ENCODE results near the gene OR51B4.

Gene OR51B4

DNA sequence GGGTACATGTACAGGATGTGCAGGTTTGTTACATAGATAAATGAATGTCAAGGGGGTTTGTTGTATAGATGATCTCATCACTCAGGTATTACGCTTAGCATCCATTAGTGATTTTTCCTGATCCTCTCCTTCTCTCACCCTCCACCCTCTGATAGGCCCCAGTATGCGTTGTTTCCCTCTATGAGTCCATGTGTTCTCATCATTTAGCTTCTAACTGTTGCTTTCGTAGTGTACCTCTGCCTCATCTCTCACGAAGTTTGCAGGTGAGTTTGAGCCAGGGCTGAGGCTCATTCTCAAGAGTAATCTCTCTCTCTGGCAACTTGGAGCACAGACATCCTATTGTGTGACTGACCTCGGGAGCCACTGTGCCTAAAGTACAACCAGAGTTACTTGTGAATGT, 27.4 kb downstream of the OR51B4 start:
- H3K9me3 Mint-ChIP-seq, result no peaks in the 10 kb centered on the region
- no peak for DNase-seq
- peaks cover 12% of the 10 kb centered on the region for H3K4me1 Mint-ChIP-seq
- H3K36me3 Mint-ChIP-seq (ENCODE audit: low read depth), result no peaks in the 10 kb centered on the region
- TF ChIP-seq, protein P1, sequence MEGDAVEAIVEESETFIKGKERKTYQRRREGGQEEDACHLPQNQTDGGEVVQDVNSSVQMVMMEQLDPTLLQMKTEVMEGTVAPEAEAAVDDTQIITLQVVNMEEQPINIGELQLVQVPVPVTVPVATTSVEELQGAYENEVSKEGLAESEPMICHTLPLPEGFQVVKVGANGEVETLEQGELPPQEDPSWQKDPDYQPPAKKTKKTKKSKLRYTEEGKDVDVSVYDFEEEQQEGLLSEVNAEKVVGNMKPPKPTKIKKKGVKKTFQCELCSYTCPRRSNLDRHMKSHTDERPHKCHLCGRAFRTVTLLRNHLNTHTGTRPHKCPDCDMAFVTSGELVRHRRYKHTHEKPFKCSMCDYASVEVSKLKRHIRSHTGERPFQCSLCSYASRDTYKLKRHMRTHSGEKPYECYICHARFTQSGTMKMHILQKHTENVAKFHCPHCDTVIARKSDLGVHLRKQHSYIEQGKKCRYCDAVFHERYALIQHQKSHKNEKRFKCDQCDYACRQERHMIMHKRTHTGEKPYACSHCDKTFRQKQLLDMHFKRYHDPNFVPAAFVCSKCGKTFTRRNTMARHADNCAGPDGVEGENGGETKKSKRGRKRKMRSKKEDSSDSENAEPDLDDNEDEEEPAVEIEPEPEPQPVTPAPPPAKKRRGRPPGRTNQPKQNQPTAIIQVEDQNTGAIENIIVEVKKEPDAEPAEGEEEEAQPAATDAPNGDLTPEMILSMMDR (IDR thresholded peaks at IDR 0.05), result no peak
- H3K4me3 Mint-ChIP-seq, result no peak overlapping the region
- H3K27me3 Mint-ChIP-seq (ENCODE audit: low read depth, poor library complexity), result no peaks in the 10 kb centered on the region
- H3K27ac Mint-ChIP-seq, result no peak overlapping the region

GRCh38 chr11:5272395-5273017, 29.2 kb downstream of the OR51B4 start:
- no peak overlapping the region for H3K27ac Mint-ChIP-seq
- TF ChIP-seq, protein P1 (IDR thresholded peaks at IDR 0.05), result no peak
- peaks cover 19% of the 10 kb centered on the region for H3K4me1 Mint-ChIP-seq
- peaks cover 3% of the 10 kb centered on the region for H3K27me3 Mint-ChIP-seq (ENCODE audit: low read depth, poor library complexity)
- DNase-seq, result no peak
- no peaks in the 10 kb centered on the region for H3K36me3 Mint-ChIP-seq (ENCODE audit: low read depth)
- H3K4me3 Mint-ChIP-seq, result no peak overlapping the region
- H3K9me3 Mint-ChIP-seq, result no peaks in the 10 kb centered on the region

DNA sequence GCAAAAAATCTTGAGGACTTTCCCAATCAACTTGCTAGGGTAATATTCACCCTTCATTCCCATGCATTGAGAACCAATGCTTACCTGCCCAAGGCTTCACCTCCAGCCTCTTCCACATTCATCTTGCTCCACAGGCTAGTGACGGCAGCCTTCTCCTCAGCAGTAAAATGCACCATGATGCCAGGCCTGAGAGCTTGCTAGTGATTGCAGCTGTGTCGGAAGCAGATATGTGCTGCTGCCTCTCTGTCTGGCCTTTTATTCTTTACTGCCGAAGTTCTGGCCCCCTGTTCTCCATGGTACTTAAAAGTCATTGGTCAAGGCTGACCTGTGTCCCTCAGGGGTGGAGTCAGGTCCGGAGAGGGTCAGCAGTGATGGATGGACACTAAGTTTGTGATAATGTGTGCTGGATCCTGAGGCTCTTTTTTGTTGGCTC, 32.0 kb downstream of the OR51B4 start, which contains the start of gene HBE1:
Gene HBE1, minus strand, starts transcription at position 231 of the 433 bp plus-strand sequence. Its CDS starts 55 bp downstream, at position 176.
- DNase-seq, result peak; percentile 4
- Mint-ChIP-seq H3K4me1 (peaks cover 19% of the 10 kb centered on the region), H3K36me3 (ENCODE audit: low read depth) (no peaks in the 10 kb centered on the region), H3K9me3 (no peaks in the 10 kb centered on the region), H3K27ac (peak within 1 kb of the TSS; percentile 25), H3K4me3 (peak within 1 kb of the TSS; percentile 12), H3K27me3 (ENCODE audit: low read depth, poor library complexity) (peaks cover 3% of the 10 kb centered on the region)
- TF ChIP-seq, protein P1 (IDR thresholded peaks at IDR 0.05), result no peak

DNA sequence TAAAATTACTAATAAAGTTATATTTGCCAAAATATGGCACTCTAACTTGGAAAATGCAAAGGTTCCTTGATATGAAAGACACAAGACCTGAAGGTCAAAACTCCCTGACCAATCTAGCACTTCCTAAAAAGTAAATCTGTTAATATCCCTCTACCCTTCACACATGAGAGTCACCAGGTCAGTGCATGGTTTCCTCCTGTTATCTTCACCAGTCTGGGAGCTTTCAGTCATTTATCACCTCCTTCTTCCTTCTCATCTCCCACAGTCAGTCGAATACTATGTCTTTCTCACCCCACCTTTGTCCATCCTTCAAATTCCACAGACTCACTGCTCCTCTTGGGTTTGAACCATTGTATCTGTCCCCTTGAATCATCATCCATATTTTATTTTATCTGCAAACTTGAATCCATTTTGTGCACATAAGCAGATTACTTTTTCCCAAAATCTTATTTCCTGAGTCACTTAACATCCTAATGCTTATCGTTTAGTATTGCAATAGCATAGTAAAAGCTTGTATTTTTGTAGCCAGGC, 34.6 kb downstream of the OR51B4 start:
- H3K27ac Mint-ChIP-seq, result no peak overlapping the region
- H3K36me3 Mint-ChIP-seq (ENCODE audit: low read depth), result no peaks in the 10 kb centered on the region
- peaks cover 19% of the 10 kb centered on the region for H3K4me1 Mint-ChIP-seq
- TF ChIP-seq, protein P1 (IDR thresholded peaks at IDR 0.05), result no peak
- H3K27me3 Mint-ChIP-seq (ENCODE audit: low read depth, poor library complexity), result peaks cover 6% of the 10 kb centered on the region
- no peak overlapping the region for H3K4me3 Mint-ChIP-seq
- H3K9me3 Mint-ChIP-seq, result peaks cover 5% of the 10 kb centered on the region
- DNase-seq, result no peak

GRCh38 chr11:5266609-5267008, 35.1 kb downstream of the OR51B4 start:
- DNase-seq, result no peak
- Mint-ChIP-seq H3K4me1 (peaks cover 19% of the 10 kb centered on the region), H3K27ac (no peak overlapping the region), H3K27me3 (ENCODE audit: low read depth, poor library complexity) (peaks cover 6% of the 10 kb centered on the region), H3K9me3 (peaks cover 9% of the 10 kb centered on the region), H3K36me3 (ENCODE audit: low read depth) (no peaks in the 10 kb centered on the region), H3K4me3 (no peak overlapping the region)
- TF ChIP-seq, protein P1 (IDR thresholded peaks at IDR 0.05), result no peak

DNA sequence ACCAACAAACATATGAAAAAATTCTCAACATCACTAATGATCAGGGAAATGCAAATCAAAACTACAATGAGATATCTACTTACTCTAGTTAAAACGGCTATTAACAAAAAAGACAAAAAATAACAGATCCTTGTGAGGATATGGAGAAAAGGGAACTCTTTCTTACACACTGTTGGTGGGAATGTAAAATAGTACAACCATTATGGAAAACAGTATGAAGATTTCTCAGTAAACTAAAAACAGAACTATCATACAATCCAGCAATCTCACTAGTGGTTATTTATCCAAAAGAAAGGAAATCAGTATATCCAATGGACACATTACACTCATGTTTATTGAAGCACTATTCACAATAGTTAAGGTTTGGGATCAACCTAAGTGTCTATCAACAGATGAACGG, 35.9 kb downstream of the OR51B4 start:
- Mint-ChIP-seq H3K9me3 (peaks cover 16% of the 10 kb centered on the region), H3K4me1 (peaks cover 19% of the 10 kb centered on the region), H3K36me3 (ENCODE audit: low read depth) (no peaks in the 10 kb centered on the region), H3K27ac (no peak overlapping the region), H3K27me3 (ENCODE audit: low read depth, poor library complexity) (peaks cover 6% of the 10 kb centered on the region), H3K4me3 (no peak overlapping the region)
- TF ChIP-seq, protein P1 (IDR thresholded peaks at IDR 0.05), result no peak
- no peak for DNase-seq
